H9 (cell line): ENCODE measurements around the gene GRHL3. TPM values are rescaled to one million over a fixed set of nuclear protein-coding genes. Genes with fewer than 3 reads are reported as not detected.

Experiments used
- DNase-seq: peaks from one replicate; pipeline ENCODE4 v3.0.0-alpha.2; 2017
- H2AFZ ChIP-seq: one replicate; pipeline ENCODE4 v1.6.1; 2013; ENCODE audit warnings: mild to moderate bottlenecking, low read length, control low read depth, moderate library complexity
- H2AK5ac ChIP-seq: 2 replicates; pipeline ENCODE4 v1.6.1; 2013; ENCODE audit warnings: low read length, control low read depth, mixed read lengths; ENCODE audit not compliant: insufficient read length
- H2BK120ac ChIP-seq: one replicate; pipeline ENCODE4 v1.6.1; 2013; ENCODE audit warnings: low read depth, mild to moderate bottlenecking, low read length, control low read depth, inconsistent platforms; ENCODE audit not compliant: poor library complexity, severe bottlenecking
- H2BK12ac ChIP-seq: 2 replicates; pipeline ENCODE4 v1.6.1; 2013; ENCODE audit warnings: low read length, control low read depth, mixed read lengths, low read depth; ENCODE audit not compliant: insufficient read length
- H2BK15ac ChIP-seq: 2 replicates; pipeline ENCODE4 v1.6.1; 2013; ENCODE audit warnings: low read depth, low read length, control low read depth
- H2BK20ac ChIP-seq: one replicate; pipeline ENCODE4 v1.6.1; 2013; ENCODE audit warnings: low read depth, mild to moderate bottlenecking, low read length, control low read depth, inconsistent platforms; ENCODE audit not compliant: poor library complexity, severe bottlenecking
- H2BK5ac ChIP-seq: 2 replicates; pipeline ENCODE4 v1.6.1; 2013; ENCODE audit warnings: low read length, control low read depth, mixed read lengths; ENCODE audit not compliant: insufficient read length
- H3K14ac ChIP-seq: 2 replicates; pipeline ENCODE4 v1.6.1; 2013; ENCODE audit warnings: low read length, control low read depth; ENCODE audit not compliant: insufficient read depth
- H3K18ac ChIP-seq: 2 replicates; pipeline ENCODE4 v1.6.1; 2013; ENCODE audit warnings: low read depth, mild to moderate bottlenecking, mixed read lengths, low read length, control low read depth; ENCODE audit not compliant: insufficient read length
- H3K23ac ChIP-seq: 2 replicates; pipeline ENCODE4 v1.6.1; 2013; ENCODE audit warnings: low read length, control low read depth, mixed read lengths, low read depth; ENCODE audit not compliant: insufficient read length
- H3K23me2 ChIP-seq: 2 replicates; pipeline ENCODE4 v1.6.1; 2013; ENCODE audit warnings: low read depth, mild to moderate bottlenecking, mixed read lengths, low read length, control low read depth; ENCODE audit not compliant: insufficient read length, poor library complexity, severe bottlenecking
- H3K27ac ChIP-seq: 2 replicates; pipeline ENCODE4 v1.5.1; 2013; ENCODE audit warnings: low read length, control low read depth, mixed read lengths, low read depth; ENCODE audit not compliant: insufficient read length
- H3K27me3 ChIP-seq: 2 replicates; pipeline ENCODE4 v1.6.1; 2013; ENCODE audit warnings: low read length, control low read depth, inconsistent platforms; ENCODE audit not compliant: insufficient read depth
- H3K4ac ChIP-seq: 2 replicates; pipeline ENCODE4 v1.6.1; 2013; ENCODE audit warnings: low read depth, mild to moderate bottlenecking, control low read depth, inconsistent platforms, low read length, moderate library complexity
- H3K4me1 ChIP-seq: 2 replicates; pipeline ENCODE4 v1.6.1; 2013; ENCODE audit warnings: low read length, control low read depth, inconsistent platforms; ENCODE audit not compliant: insufficient read depth
- H3K4me2 ChIP-seq: 2 replicates; pipeline ENCODE4 v1.6.1; 2013; ENCODE audit warnings: low read length, control low read depth, mixed read lengths; ENCODE audit not compliant: insufficient read length, insufficient read depth
- H3K56ac ChIP-seq: 2 replicates; pipeline ENCODE4 v1.6.1; 2013; ENCODE audit warnings: low read depth, mild to moderate bottlenecking, mixed read lengths, low read length, control low read depth; ENCODE audit not compliant: insufficient read length
- H3K79me1 ChIP-seq: 2 replicates; pipeline ENCODE4 v1.6.1; 2013; ENCODE audit warnings: low read depth, mild to moderate bottlenecking, moderate library complexity, low read length, control low read depth, inconsistent platforms; ENCODE audit not compliant: insufficient read depth, poor library complexity, severe bottlenecking
- H3K79me2 ChIP-seq: 2 replicates; pipeline ENCODE4 v1.6.1; 2013; ENCODE audit warnings: low read length, control low read depth, inconsistent platforms; ENCODE audit not compliant: insufficient read depth
- H3K9ac ChIP-seq: 2 replicates; pipeline ENCODE4 v1.6.1; 2013; ENCODE audit warnings: low read length, control low read depth, mixed read lengths; ENCODE audit not compliant: insufficient read length; ENCODE audit errors: extremely low read depth
- H3K9me3 ChIP-seq: one replicate; pipeline ENCODE4 v1.6.1; 2013; ENCODE audit warnings: low read depth, low read length, inconsistent platforms; ENCODE audit not compliant: control insufficient read depth
- H3T11ph ChIP-seq: one replicate; pipeline ENCODE4 v1.6.1; 2013; ENCODE audit warnings: mild to moderate bottlenecking, low read length, control low read depth, inconsistent platforms
- H4K20me1 ChIP-seq: one replicate; pipeline ENCODE4 v1.6.1; 2013; ENCODE audit not compliant: control insufficient read depth, insufficient read length, insufficient read depth
- H4K5ac ChIP-seq: 2 replicates; pipeline ENCODE4 v1.6.1; 2013; ENCODE audit warnings: low read depth, mild to moderate bottlenecking, mixed read lengths, low read length, control low read depth; ENCODE audit not compliant: insufficient read length
- H4K8ac ChIP-seq: replicated peaks from 2 replicates; pipeline ENCODE4 v1.6.1; 2013; ENCODE audit warnings: low read length, control low read depth, mixed read lengths, low read depth; ENCODE audit not compliant: insufficient read length
- H4K91ac ChIP-seq: 2 replicates; pipeline ENCODE4 v1.6.1; 2013; ENCODE audit warnings: low read depth, mild to moderate bottlenecking, moderate library complexity, mixed read lengths, low read length, control low read depth; ENCODE audit not compliant: insufficient read length
- H3K27ac Mint-ChIP-seq, 3 experiments: 2 replicates in 2 of 3; 3 replicates in 1 of 3; pipeline ENCODE4 v1.8.0; 2020 to 2021; ENCODE audit warnings: mixed read lengths in 3 of 3, mild to moderate bottlenecking in 1 of 3, moderate library complexity in 1 of 3
- H3K27me3 Mint-ChIP-seq: 2 replicates; pipeline ENCODE4 v1.8.0; 2021; ENCODE audit warnings: low read depth, mild to moderate bottlenecking, moderate library complexity, mixed read lengths
- H3K36me3 Mint-ChIP-seq, 3 experiments: 2 replicates in 2 of 3; 3 replicates in 1 of 3; pipeline ENCODE4 v1.8.0; 2020 to 2021; ENCODE audit warnings: low read depth in 3 of 3, mixed read lengths in 3 of 3; ENCODE audit not compliant: insufficient read depth in 1 of 3
- H3K4me1 Mint-ChIP-seq, 2 experiments: 2 replicates each; pipeline ENCODE4 v1.8.0; 2020; ENCODE audit warnings: mixed read lengths in 2 of 2
- H3K4me3 Mint-ChIP-seq, 2 experiments: 2 replicates in 1 of 2; 3 replicates in 1 of 2; pipeline ENCODE4 v1.8.0; 2020 to 2021; ENCODE audit warnings: mild to moderate bottlenecking in 2 of 2, mixed read lengths in 2 of 2, moderate library complexity in 1 of 2
- H3K9me3 Mint-ChIP-seq, 2 experiments: 2 replicates in 1 of 2; 3 replicates in 1 of 2; pipeline ENCODE4 v1.8.0; 2020; ENCODE audit warnings: mild to moderate bottlenecking in 2 of 2, mixed read lengths in 2 of 2, moderate library complexity in 1 of 2
- CTCF ChIP-seq: fragments of 200-600 bp; sonication (generic); conservative IDR thresholded peaks from 3 replicates; pipeline ENCODE4 v1.8.0; 2021; ENCODE audit warnings: antibody characterized with exemption, mild to moderate bottlenecking
- WGBS: extraction: QIAGEN DNeasy Blood & Tissue Kit; methylation state at CpG from one replicate; pipeline ENCODE4 v1.1.7; 2013; ENCODE audit warnings: missing lambda C conversion rate, low lambda C conversion rate, mixed read lengths; ENCODE audit not compliant: insufficient read length; ENCODE audit errors: extremely low coverage; 5-methylcytosine and 5-hydroxymethylcytosine counted together
- total RNA-seq: library from RNA; stranded (reverse); gene quantifications from 2 replicates; pipeline ENCODE4 v1.2.1, GENCODE V29; 2021

Gene GRHL3
- total RNA-seq, 1 experiment from 2014 or later = 3.5 TPM

DNA sequence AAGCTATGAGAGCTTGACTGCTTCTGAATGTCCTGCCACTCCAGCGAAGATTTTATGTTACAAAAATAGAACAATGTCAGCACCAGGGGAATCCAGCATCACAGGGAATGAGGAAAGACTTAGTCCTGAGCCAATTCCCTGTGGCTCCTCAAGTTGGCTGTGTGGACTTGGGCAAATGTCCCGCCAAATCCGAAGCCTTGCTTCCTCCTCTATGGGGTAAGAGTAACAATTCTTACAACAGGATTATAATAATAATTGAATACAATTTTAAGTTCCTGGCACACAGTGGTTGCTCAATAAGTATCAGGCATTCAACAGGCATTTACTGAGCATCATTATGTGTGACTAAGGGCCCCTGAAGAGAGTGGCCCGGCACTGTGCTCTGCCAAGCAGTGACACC, 50.0 kb downstream of the GRHL3 start:
- no CpG with 5 or more reads among the region's 4 CpGs for WGBS
- H3K27ac ChIP-seq = no peak overlapping the region
- H3K4me1 ChIP-seq = no peaks in the 10 kb centered on the region
- H2BK15ac ChIP-seq = no peak overlapping the region
- no peak for TF ChIP-seq CTCF
- H3K27me3 ChIP-seq = no peaks in the 10 kb centered on the region
- H4K20me1 ChIP-seq = no peaks in the 10 kb centered on the region
- no peak overlapping the region for H3T11ph ChIP-seq
- H3K14ac ChIP-seq = no peak overlapping the region
- H4K8ac ChIP-seq = no peak overlapping the region
- no peak overlapping the region for H3K4ac ChIP-seq
- no peaks in the 10 kb centered on the region for H3K23me2 ChIP-seq
- H2BK12ac ChIP-seq = no peak overlapping the region
- H3K9me3 Mint-ChIP-seq = no peaks in the 10 kb centered on the region
- no peak overlapping the region for H3K4me2 ChIP-seq
- H3K9me3 ChIP-seq = no peaks in the 10 kb centered on the region
- H3K23ac ChIP-seq = no peak overlapping the region
- H3K18ac ChIP-seq = no peak overlapping the region
- DNase-seq = no peak
- H2BK20ac ChIP-seq = no peak overlapping the region
- H2BK120ac ChIP-seq = no peak overlapping the region
- no peaks in the 10 kb centered on the region for H3K79me1 ChIP-seq
- no peaks in the 10 kb centered on the region for H3K27me3 Mint-ChIP-seq
- no peak overlapping the region for H4K91ac ChIP-seq
- no peak overlapping the region for H3K4me3 Mint-ChIP-seq
- no peak overlapping the region for H4K5ac ChIP-seq
- H3K27ac Mint-ChIP-seq = no peak overlapping the region
- H3K4me1 Mint-ChIP-seq = peaks cover 16 to 22% of the 10 kb centered on the region in 2 experiments
- no peak overlapping the region for H3K9ac ChIP-seq
- H3K79me2 ChIP-seq = no peaks in the 10 kb centered on the region
- no peak overlapping the region for H2AFZ ChIP-seq
- no peak overlapping the region for H2BK5ac ChIP-seq
- H2AK5ac ChIP-seq = no peak overlapping the region
- no peak overlapping the region for H3K56ac ChIP-seq
- peaks cover 0 to 6% (median 0%) of the 10 kb centered on the region in 3 experiments; a peak in 4 of 7 replicates for H3K36me3 Mint-ChIP-seq
